Ishikawa (cell line): Measurements from ENCODE around the gene NMNAT3.

Source experiments
- EP300 ChIP-seq: IDR thresholded peaks from 2 replicates; pipeline ENCODE4 v1.6.1; 2012; ENCODE audit warnings: borderline replicate concordance
- RAD21 ChIP-seq: IDR thresholded peaks from 2 replicates; pipeline ENCODE4 v1.6.1; 2012; ENCODE audit warnings: low read depth
- ZBTB7A ChIP-seq: IDR thresholded peaks from 2 replicates; pipeline ENCODE4 v1.6.1; 2012; ENCODE audit warnings: low read depth
- TF ChIP-seq, protein P1 (sequence below): IDR thresholded peaks from 2 replicates; pipeline ENCODE4 v1.6.1; 2012; ENCODE audit warnings: low read depth, mild to moderate bottlenecking

GRCh38 chr3:139642996-139643395 lies 34.8 kb downstream of the NMNAT3 start:
- TF ChIP-seq, protein P1, sequence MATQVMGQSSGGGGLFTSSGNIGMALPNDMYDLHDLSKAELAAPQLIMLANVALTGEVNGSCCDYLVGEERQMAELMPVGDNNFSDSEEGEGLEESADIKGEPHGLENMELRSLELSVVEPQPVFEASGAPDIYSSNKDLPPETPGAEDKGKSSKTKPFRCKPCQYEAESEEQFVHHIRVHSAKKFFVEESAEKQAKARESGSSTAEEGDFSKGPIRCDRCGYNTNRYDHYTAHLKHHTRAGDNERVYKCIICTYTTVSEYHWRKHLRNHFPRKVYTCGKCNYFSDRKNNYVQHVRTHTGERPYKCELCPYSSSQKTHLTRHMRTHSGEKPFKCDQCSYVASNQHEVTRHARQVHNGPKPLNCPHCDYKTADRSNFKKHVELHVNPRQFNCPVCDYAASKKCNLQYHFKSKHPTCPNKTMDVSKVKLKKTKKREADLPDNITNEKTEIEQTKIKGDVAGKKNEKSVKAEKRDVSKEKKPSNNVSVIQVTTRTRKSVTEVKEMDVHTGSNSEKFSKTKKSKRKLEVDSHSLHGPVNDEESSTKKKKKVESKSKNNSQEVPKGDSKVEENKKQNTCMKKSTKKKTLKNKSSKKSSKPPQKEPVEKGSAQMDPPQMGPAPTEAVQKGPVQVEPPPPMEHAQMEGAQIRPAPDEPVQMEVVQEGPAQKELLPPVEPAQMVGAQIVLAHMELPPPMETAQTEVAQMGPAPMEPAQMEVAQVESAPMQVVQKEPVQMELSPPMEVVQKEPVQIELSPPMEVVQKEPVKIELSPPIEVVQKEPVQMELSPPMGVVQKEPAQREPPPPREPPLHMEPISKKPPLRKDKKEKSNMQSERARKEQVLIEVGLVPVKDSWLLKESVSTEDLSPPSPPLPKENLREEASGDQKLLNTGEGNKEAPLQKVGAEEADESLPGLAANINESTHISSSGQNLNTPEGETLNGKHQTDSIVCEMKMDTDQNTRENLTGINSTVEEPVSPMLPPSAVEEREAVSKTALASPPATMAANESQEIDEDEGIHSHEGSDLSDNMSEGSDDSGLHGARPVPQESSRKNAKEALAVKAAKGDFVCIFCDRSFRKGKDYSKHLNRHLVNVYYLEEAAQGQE, result no peak
- no peak for TF ChIP-seq EP300
- TF ChIP-seq RAD21, result no peak
- no peak for TF ChIP-seq ZBTB7A
